ENCODE data around the gene KCNH6. TPM values are rescaled to one million over a fixed set of nuclear protein-coding genes. Genes with fewer than 3 reads are reported as not detected.

Gene KCNH6
- total RNA-seq, 2 experiments from 2014 or later = not detected

DNA sequence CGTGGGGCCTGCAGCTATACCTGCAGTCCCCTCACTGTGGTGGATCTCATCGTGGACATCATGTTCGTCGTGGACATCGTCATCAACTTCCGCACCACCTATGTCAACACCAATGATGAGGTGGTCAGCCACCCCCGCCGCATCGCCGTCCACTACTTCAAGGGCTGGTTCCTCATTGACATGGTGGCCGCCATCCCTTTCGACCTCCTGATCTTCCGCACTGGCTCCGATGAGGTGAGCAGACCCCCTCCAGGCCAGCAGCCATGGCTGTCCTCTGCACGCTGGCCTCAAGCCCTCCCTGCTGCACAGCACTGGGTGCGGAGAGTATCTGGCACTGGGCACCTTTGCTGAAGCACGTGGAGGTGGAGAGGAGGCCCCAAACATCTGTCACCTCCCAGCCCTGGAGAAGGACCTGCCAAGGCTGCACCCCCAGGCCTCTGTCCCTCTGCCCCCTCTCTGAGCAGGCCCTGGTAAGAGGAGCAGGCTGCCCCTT, 11.0 kb downstream of the KCNH6 start:
- H3K27ac Mint-ChIP-seq = no peak overlapping the region
- no peak overlapping the region for H3K4me3 Mint-ChIP-seq
- H3K36me3 Mint-ChIP-seq (ENCODE audit: low read depth) = no peaks in the 10 kb centered on the region
- no peak for DNase-seq
- H3K4me1 Mint-ChIP-seq (ENCODE audit: low read depth) = peaks cover 2% of the 10 kb centered on the region
- intact Hi-C loops (cut with micrococcal nuclease) = no loop called here
- H3K27me3 Mint-ChIP-seq (ENCODE audit: low read depth) = peaks cover 19% of the 10 kb centered on the region
- H3K9me3 Mint-ChIP-seq = no peaks in the 10 kb centered on the region
- CTCF ChIA-PET = no interaction called here

DNA sequence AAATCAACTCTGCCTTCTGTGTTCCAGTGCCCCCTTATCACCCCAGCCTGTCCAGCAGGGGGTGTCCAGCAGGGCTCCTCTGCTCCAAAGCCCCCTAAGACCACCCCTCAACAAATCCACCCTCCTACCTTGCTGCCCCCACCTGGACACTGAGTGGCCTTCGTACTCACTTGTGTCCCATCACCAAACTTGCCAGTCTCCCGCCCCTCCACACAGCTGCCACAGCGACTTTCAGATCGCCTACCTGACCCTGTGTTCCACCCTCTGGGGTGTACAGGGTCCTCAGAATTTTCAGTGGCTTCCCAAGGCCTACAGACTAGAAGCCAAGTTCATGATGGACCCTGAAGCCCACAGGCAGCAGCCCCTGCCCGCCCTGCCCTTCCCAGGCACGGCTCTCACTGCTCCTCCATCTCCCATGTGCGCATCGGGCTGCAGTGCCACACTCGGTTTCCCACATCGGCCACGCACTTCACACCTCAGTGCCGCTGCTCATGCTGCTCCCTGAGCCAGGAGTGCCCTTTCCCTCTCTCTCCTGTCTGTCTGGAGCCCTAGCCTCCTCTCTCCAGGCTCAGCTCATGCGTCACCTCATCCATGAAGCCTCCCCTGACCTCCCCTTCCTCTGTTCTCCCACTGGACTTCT, 11.8 kb downstream of the KCNH6 start:
- Mint-ChIP-seq H3K27me3 (ENCODE audit: low read depth) (peaks cover 27% of the 10 kb centered on the region), H3K9me3 (no peaks in the 10 kb centered on the region), H3K27ac (no peak overlapping the region), H3K4me1 (ENCODE audit: low read depth) (peaks cover 2% of the 10 kb centered on the region), H3K4me3 (no peak overlapping the region), H3K36me3 (ENCODE audit: low read depth) (no peaks in the 10 kb centered on the region)
- no peak for DNase-seq
- intact Hi-C loops (cut with micrococcal nuclease) = no loop called here
- CTCF ChIA-PET = no interaction called here

DNA sequence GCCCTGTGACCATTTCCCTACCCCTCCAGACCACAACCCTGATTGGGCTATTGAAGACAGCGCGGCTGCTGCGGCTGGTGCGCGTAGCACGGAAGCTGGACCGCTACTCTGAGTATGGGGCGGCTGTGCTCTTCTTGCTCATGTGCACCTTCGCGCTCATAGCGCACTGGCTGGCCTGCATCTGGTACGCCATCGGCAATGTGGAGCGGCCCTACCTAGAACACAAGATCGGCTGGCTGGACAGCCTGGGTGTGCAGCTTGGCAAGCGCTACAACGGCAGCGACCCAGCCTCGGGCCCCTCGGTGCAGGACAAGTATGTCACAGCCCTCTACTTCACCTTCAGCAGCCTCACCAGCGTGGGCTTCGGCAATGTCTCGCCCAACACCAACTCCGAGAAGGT, 12.5 kb downstream of the KCNH6 start:
- H3K4me3 Mint-ChIP-seq = no peak overlapping the region
- H3K36me3 Mint-ChIP-seq (ENCODE audit: low read depth) = no peaks in the 10 kb centered on the region
- DNase-seq = no peak
- intact Hi-C loops (cut with micrococcal nuclease) = no loop called here
- no peak overlapping the region for H3K27ac Mint-ChIP-seq
- H3K9me3 Mint-ChIP-seq = no peaks in the 10 kb centered on the region
- CTCF ChIA-PET = no interaction called here
- H3K4me1 Mint-ChIP-seq (ENCODE audit: low read depth) = peaks cover 2% of the 10 kb centered on the region
- H3K27me3 Mint-ChIP-seq (ENCODE audit: low read depth) = peaks cover 27% of the 10 kb centered on the region

DNA sequence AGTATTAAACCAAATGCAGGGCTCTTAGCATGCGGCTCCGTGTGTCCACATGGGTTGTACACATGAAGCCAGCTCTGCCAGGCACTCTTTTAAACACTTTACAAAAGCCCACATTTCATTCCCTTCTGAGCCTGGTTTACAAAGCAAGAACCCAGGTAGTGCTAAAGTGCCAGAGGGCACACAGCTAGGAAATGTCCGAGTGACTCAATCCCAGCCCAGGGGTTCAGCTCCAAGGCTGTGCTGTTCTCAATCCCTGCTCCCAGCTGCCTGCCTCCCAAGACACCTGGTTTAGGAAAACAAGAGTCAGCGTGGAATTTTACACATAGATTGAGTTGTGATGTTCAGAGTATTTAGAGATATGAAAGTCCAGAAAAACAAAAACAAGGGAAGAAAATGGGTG, 13.8 kb downstream of the KCNH6 start:
- H3K9me3 Mint-ChIP-seq = no peaks in the 10 kb centered on the region
- intact Hi-C loops (cut with micrococcal nuclease) = no loop called here
- no peak overlapping the region for H3K27ac Mint-ChIP-seq
- peaks cover 2% of the 10 kb centered on the region for H3K4me1 Mint-ChIP-seq (ENCODE audit: low read depth)
- CTCF ChIA-PET = interaction anchor here (1.0 kb wide), 1 partner anchor 32 kb away, joined by 4 read pairs; no protein-coding TSS in a partner anchor
- no peak for DNase-seq
- H3K27me3 Mint-ChIP-seq (ENCODE audit: low read depth) = peaks cover 27% of the 10 kb centered on the region
- no peak overlapping the region for H3K4me3 Mint-ChIP-seq
- H3K36me3 Mint-ChIP-seq (ENCODE audit: low read depth) = no peaks in the 10 kb centered on the region

DNA sequence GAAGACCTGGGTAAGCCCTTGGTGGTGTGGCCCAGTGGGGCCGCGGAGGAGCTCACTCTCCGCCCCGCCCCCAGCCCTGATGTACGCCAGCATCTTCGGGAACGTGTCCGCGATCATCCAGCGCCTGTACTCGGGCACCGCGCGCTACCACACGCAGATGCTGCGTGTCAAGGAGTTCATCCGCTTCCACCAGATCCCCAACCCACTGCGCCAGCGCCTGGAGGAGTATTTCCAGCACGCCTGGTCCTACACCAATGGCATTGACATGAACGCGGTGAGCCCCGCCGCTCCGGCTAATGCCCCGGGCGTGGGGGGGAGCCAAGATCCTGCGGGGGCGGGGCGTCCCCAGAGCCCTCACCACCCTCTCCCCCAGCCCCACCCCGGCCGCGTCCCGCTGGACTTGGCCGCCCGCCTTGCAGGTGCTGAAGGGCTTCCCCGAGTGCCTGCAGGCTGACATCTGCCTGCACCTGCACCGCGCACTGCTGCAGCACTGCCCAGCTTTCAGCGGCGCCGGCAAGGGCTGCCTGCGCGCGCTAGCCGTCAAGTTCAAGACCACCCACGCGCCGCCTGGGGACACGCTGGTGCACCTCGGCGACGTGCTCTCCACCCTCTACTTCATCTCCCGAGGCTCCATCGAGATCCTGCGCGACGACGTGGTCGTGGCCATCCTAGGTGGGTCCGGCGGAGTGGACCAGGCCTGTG, 15.0 kb downstream of the KCNH6 start:
- Mint-ChIP-seq H3K27me3 (ENCODE audit: low read depth) (peaks cover 27% of the 10 kb centered on the region), H3K36me3 (ENCODE audit: low read depth) (no peaks in the 10 kb centered on the region), H3K9me3 (no peaks in the 10 kb centered on the region), H3K27ac (no peak overlapping the region), H3K4me3 (peak overlapping the region; percentile 38), H3K4me1 (ENCODE audit: low read depth) (peaks cover 2% of the 10 kb centered on the region)
- CTCF ChIA-PET = interaction anchor here (0.5 kb wide), 1 partner anchor 83 kb away, joined by 5 read pairs; no protein-coding TSS in a partner anchor
- intact Hi-C loops (cut with micrococcal nuclease) = no loop called here
- DNase-seq = peak; percentile 13

DNA sequence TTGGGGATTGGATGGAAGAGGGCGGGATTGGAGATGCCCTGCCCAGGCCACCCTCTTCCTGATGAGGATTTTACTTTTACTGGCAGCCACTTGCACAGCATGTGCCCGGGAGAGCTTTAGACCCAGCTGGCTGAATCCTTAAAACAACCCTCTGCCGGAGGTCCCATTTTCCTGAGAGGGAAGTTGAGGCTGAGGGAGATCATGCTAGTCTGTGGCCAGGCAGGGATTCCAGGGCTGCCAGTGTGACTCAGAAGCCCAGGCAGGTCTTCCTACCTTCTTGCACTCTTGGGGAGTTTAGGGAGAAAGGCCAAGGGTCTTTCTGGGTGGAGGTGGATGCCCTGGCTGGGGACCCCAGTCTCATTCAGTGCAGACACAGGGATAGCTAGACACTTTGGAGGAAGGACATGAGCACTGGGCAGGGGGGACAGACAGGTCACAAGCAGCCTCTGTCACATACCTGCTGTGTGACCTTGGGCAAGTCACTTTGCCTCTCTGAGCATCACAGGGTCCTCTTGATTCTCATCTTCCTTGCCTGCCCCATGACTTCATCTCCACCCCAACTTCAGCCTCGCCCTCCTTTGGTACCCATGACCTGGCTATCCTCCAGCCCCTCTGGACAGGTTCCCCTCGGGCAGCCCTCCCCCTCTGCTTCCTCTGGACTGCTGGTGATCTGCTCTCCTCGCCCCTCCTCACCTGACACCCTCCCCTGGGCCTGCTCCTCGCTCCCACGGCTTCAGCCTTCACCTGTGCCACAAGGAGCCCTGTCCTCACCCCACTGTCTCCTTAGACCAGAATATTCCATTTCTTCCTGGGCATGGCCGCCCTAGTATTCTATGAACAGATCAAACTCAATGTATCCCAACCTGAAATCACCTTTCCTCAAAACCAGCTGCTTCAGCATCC, 15.8 kb downstream of the KCNH6 start:
- H3K27me3 Mint-ChIP-seq (ENCODE audit: low read depth) = peaks cover 27% of the 10 kb centered on the region
- CTCF ChIA-PET = interaction anchor here (0.5 kb wide), 1 partner anchor 83 kb away, joined by 5 read pairs; no protein-coding TSS in a partner anchor
- peak overlapping the region; percentile 38 for H3K4me3 Mint-ChIP-seq
- no peak for DNase-seq
- H3K27ac Mint-ChIP-seq = no peak overlapping the region
- H3K4me1 Mint-ChIP-seq (ENCODE audit: low read depth) = peaks cover 2% of the 10 kb centered on the region
- intact Hi-C loops (cut with micrococcal nuclease) = no loop called here
- no peaks in the 10 kb centered on the region for H3K9me3 Mint-ChIP-seq
- no peaks in the 10 kb centered on the region for H3K36me3 Mint-ChIP-seq (ENCODE audit: low read depth)

- Mint-ChIP-seq H3K27ac (no peak overlapping the region), H3K36me3 (ENCODE audit: low read depth) (no peaks in the 10 kb centered on the region), H3K4me1 (ENCODE audit: low read depth) (peaks cover 2% of the 10 kb centered on the region), H3K4me3 (no peak overlapping the region), H3K9me3 (no peaks in the 10 kb centered on the region), H3K27me3 (ENCODE audit: low read depth) (peaks cover 27% of the 10 kb centered on the region)
- intact Hi-C loops (cut with micrococcal nuclease) = no loop called here
- CTCF ChIA-PET = no interaction called here
- DNase-seq = no peak
Observed at GRCh38 chr17:63540590-63540989, 17.4 kb downstream of the KCNH6 start.

DNA sequence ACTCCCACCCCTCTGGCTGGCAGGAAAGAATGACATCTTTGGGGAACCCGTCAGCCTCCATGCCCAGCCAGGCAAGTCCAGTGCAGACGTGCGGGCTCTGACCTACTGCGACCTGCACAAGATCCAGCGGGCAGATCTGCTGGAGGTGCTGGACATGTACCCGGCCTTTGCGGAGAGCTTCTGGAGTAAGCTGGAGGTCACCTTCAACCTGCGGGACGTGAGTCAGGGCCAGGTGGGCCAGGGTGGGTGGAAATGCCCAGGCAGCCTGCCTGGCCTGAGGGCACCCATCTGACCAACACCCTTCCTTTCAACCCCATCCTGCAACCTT, 19.0 kb downstream of the KCNH6 start:
- CTCF ChIA-PET = no interaction called here
- DNase-seq = no peak
- no peak overlapping the region for H3K27ac Mint-ChIP-seq
- H3K9me3 Mint-ChIP-seq = no peaks in the 10 kb centered on the region
- no peak overlapping the region for H3K4me3 Mint-ChIP-seq
- peaks cover 2% of the 10 kb centered on the region for H3K4me1 Mint-ChIP-seq (ENCODE audit: low read depth)
- H3K27me3 Mint-ChIP-seq (ENCODE audit: low read depth) = peaks cover 24% of the 10 kb centered on the region
- intact Hi-C loops (cut with micrococcal nuclease) = no loop called here
- no peaks in the 10 kb centered on the region for H3K36me3 Mint-ChIP-seq (ENCODE audit: low read depth)

DNA sequence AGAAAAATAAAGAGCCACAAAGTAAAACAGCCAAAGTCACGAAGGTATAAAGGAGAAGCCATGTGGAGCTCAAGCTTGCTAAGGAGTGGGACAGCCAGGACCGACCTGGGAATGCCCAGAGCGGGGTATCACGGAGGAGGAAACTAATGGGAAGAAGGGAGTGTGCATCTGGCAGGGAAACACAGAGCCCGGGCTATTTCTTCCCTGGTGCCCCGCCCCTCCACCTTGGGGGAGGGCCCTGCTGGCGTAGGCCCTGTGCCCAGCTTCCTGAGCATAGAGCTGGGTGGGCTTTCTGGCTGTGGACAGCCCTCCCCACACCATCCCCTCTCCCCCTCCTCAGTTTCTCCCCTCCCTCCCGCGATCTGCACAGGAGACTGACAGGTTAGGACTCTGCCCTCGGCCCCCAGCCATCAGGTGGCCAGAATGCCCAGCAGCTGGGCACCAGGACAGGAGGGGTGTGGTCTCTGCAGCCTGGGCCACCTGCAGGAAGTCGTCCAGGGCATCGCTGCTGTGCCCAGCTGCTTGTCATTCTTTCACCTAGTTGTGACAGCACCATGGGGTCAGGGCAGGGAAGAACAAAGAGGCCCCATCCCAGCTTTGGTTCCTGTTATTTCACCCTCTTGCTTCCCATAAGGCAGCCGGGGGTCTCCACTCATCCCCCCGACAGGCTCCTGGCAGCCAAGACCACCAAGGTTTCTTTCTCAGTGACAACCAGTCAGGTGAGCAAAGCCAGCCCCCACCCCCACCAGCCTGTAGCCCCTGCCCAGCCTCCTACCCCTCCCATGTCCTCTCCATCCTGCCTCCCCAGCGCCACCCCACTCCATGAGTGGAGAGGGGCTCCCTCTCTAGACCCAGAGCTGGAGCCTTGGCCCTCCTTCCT, 20.0 kb downstream of the KCNH6 start:
- Mint-ChIP-seq H3K27ac (no peak overlapping the region), H3K9me3 (no peaks in the 10 kb centered on the region), H3K4me1 (ENCODE audit: low read depth) (peaks cover 2% of the 10 kb centered on the region), H3K27me3 (ENCODE audit: low read depth) (peaks cover 16% of the 10 kb centered on the region), H3K4me3 (no peak overlapping the region), H3K36me3 (ENCODE audit: low read depth) (no peaks in the 10 kb centered on the region)
- DNase-seq = no peak
- CTCF ChIA-PET = interaction anchor here (0.6 kb wide), 1 partner anchor 27 kb away, joined by 3 read pairs; no protein-coding TSS in a partner anchor
- intact Hi-C loops (cut with micrococcal nuclease) = no loop called here

DNA sequence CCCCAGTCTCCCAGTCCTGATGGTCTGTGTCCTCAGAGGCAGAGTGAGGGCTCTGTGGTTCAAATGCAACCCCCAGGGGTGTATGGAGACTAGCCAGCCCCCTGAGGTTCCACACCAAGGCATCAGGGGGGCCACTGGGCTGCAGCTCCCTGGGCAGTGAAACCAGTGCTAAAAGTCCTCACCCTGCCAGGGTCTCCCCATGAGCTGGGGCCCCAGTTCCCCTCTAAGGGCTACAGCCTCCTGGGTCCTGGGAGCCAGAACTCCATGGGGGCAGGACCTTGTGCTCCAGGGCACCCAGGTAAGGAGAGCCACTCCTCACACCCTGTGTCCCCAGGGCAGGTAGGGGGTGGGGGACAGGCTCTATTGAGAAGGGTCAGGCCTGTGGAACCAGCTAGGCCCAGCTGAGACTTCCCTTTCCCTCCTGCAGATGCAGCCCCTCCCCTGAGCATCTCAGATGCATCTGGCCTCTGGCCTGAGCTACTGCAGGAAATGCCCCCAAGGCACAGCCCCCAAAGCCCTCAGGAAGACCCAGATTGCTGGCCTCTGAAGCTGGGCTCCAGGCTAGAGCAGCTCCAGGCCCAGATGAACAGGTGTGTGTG, 20.8 kb downstream of the KCNH6 start:
- no peak for DNase-seq
- H3K36me3 Mint-ChIP-seq (ENCODE audit: low read depth) = no peaks in the 10 kb centered on the region
- H3K9me3 Mint-ChIP-seq = no peaks in the 10 kb centered on the region
- no peaks in the 10 kb centered on the region for H3K4me1 Mint-ChIP-seq (ENCODE audit: low read depth)
- peaks cover 10% of the 10 kb centered on the region for H3K27me3 Mint-ChIP-seq (ENCODE audit: low read depth)
- CTCF ChIA-PET = interaction anchor here (0.6 kb wide), 1 partner anchor 27 kb away, joined by 3 read pairs; no protein-coding TSS in a partner anchor
- no peak overlapping the region for H3K4me3 Mint-ChIP-seq
- H3K27ac Mint-ChIP-seq = no peak overlapping the region
- intact Hi-C loops (cut with micrococcal nuclease) = no loop called here

GRCh38 chr17:63544467-63545301, 21.5 kb downstream of the KCNH6 start:
- no peaks in the 10 kb centered on the region for H3K9me3 Mint-ChIP-seq
- no peaks in the 10 kb centered on the region for H3K4me1 Mint-ChIP-seq (ENCODE audit: low read depth)
- CTCF ChIA-PET = interaction anchor here (0.6 kb wide), 1 partner anchor 1985 kb away, joined by 7 read pairs; no protein-coding TSS in a partner anchor

More at GRCh38 chr17:63544467-63545301, 21.5 kb downstream of the KCNH6 start:
- DNase-seq = no peak
- no peak overlapping the region for H3K4me3 Mint-ChIP-seq
- intact Hi-C loops (cut with micrococcal nuclease) = no loop called here
- no peaks in the 10 kb centered on the region for H3K36me3 Mint-ChIP-seq (ENCODE audit: low read depth)
- no peak overlapping the region for H3K27ac Mint-ChIP-seq
- peaks cover 2% of the 10 kb centered on the region for H3K27me3 Mint-ChIP-seq (ENCODE audit: low read depth)
